GM06990 (cell line): Measurements from ENCODE around the gene C2CD2.

ENCODE experiments used
- DNase-seq: peaks from one replicate; pipeline ENCODE4 v3.0.0-alpha.2; 2011; ENCODE audit not compliant: insufficient read length; ENCODE audit errors: extremely low read depth
- H3K27me3 ChIP-seq: replicated peaks from 2 replicates; pipeline ENCODE4 v1.6.0; 2011; ENCODE audit warnings: low read length; ENCODE audit not compliant: control insufficient read depth, insufficient read depth
- H3K36me3 ChIP-seq: 2 replicates; pipeline ENCODE4 v1.5.1; 2011; ENCODE audit warnings: low read length; ENCODE audit not compliant: control insufficient read depth, insufficient read depth
- H3K4me3 ChIP-seq: replicated peaks from 2 replicates; pipeline ENCODE4 v1.5.1; 2011; ENCODE audit warnings: low read depth, mild to moderate bottlenecking, control low read depth, low read length
- CTCF ChIP-seq: IDR thresholded peaks from 2 replicates; pipeline ENCODE4 v1.5.1; 2011; ENCODE audit warnings: low read length, control low read depth, mild to moderate bottlenecking, inconsistent platforms; ENCODE audit not compliant: insufficient read depth, poor library complexity, severe bottlenecking

Gene C2CD2

GRCh38 chr21:41987310-41987709 lies 33.5 kb upstream of the C2CD2 start:
- Histone ChIP-seq H3K4me3 (no peak overlapping the region), H3K36me3 (peaks cover 10% of the 10 kb centered on the region), H3K27me3 (no peaks in the 10 kb centered on the region)
- no peak for TF ChIP-seq CTCF
- no peak for DNase-seq

- Histone ChIP-seq H3K27me3 (no peaks in the 10 kb centered on the region), H3K36me3 (no peaks in the 10 kb centered on the region), H3K4me3 (no peak overlapping the region)
- DNase-seq: no peak
- no peak for TF ChIP-seq CTCF
Measured at GRCh38 chr21:41985662-41986416, 32.0 kb upstream of the C2CD2 start.

GRCh38 chr21:41983229-41983628 lies 29.4 kb upstream of the C2CD2 start:
- no peak for TF ChIP-seq CTCF
- Histone ChIP-seq H3K27me3 (no peaks in the 10 kb centered on the region), H3K4me3 (no peak overlapping the region), H3K36me3 (no peaks in the 10 kb centered on the region)
- no peak for DNase-seq

- no peak overlapping the region for H3K4me3 ChIP-seq
- no peak for DNase-seq
- no peaks in the 10 kb centered on the region for H3K36me3 ChIP-seq
- H3K27me3 ChIP-seq: no peaks in the 10 kb centered on the region
- no peak for TF ChIP-seq CTCF
Measured at GRCh38 chr21:41980561-41980960, 26.7 kb upstream of the C2CD2 start.

GRCh38 chr21:41979751-41980369 lies 26.0 kb upstream of the C2CD2 start:
- Histone ChIP-seq H3K27me3 (no peaks in the 10 kb centered on the region), H3K4me3 (no peak overlapping the region)
- TF ChIP-seq CTCF: no peak

GRCh38 chr21:41979335-41979734 lies 25.5 kb upstream of the C2CD2 start:
- TF ChIP-seq CTCF: no peak
- Histone ChIP-seq H3K36me3 (no peaks in the 10 kb centered on the region), H3K27me3 (no peaks in the 10 kb centered on the region), H3K4me3 (no peak overlapping the region)
- no peak for DNase-seq

More at GRCh38 chr21:41979751-41980369, 26.0 kb upstream of the C2CD2 start:
- DNase-seq: no peak
- H3K36me3 ChIP-seq: no peaks in the 10 kb centered on the region
